Fibroblast of lung (primary cell): ENCODE measurements around the gene RHBG.

Source experiments
- CTCF ChIP-seq, 2 donors: IDR thresholded peaks in 1 of 2; conservative IDR thresholded peaks in 1 of 2; 1 replicate in 1 of 2; 2 replicates in 1 of 2; pipeline ENCODE4 v1.5.1; 2011 to 2012; ENCODE audit warnings: low read length in 2 of 2, control low read depth in 1 of 2, inconsistent platforms in 1 of 2, low read depth in 1 of 2, mild to moderate bottlenecking in 1 of 2
- EZH2 ChIP-seq: IDR thresholded peaks from 2 replicates; pipeline ENCODE4 v1.5.1; 2012; ENCODE audit warnings: low read length, control low read depth, mild to moderate bottlenecking; ENCODE audit errors: missing control alignments

GRCh38 chr1:156382561-156382960 lies 13.6 kb downstream of the RHBG start:
- TF ChIP-seq CTCF (conservative IDR thresholded peaks at IDR 0.05 in 1 of 2, IDR thresholded peaks at IDR 0.05 in 1 of 2; ENCODE audit: low read depth in 1 of 2, low read length in 2 of 2) = no peak
- no peak for TF ChIP-seq EZH2
